ENCODE data around the gene COX7B.

GRCh38 chrX:77922787-77923186, 23.5 kb downstream of the COX7B start:
- no peak for TF ChIP-seq CTCF (tag by site-specific recombination; IDR thresholded peaks at IDR 0.05)
- no peak for TF ChIP-seq PRDM1 (tag by site-specific recombination; IDR thresholded peaks at IDR 0.05)
- no peak for TF ChIP-seq ZNF654 (tag by site-specific recombination; IDR thresholded peaks at IDR 0.05; ENCODE audit: low read depth)
- no peak for TF ChIP-seq REST (tag by site-specific recombination; IDR thresholded peaks at IDR 0.05)
- TF ChIP-seq ZNF837 (tag by site-specific recombination; IDR thresholded peaks at IDR 0.05): no peak
- no peak for TF ChIP-seq ZNF398 (tag by site-specific recombination; IDR thresholded peaks at IDR 0.05)
- no peak for TF ChIP-seq ZNF785 (tag by site-specific recombination; IDR thresholded peaks at IDR 0.05)
- no peak for TF ChIP-seq ZNF324 (tag by site-specific recombination; IDR thresholded peaks at IDR 0.05)
- TF ChIP-seq TCF7L2 (IDR thresholded peaks at IDR 0.05; ENCODE audit: borderline replicate concordance, low read depth, low read length): no peak
- no peak for TF ChIP-seq KLF9 (tag by site-specific recombination; IDR thresholded peaks at IDR 0.05; ENCODE audit: low read depth)
- no peak for TF ChIP-seq ZNF266 (tag by site-specific recombination; IDR thresholded peaks at IDR 0.05; ENCODE audit: low read depth)

Measured in HEK293 (cell line).